DMS53 (cell line): ENCODE data around the gene MIB1.

Source experiments
- DNase-seq: peaks from one replicate; lab custom pipeline; 2025; lab: John Stamatoyannopoulos, UW

MIB1 gene

DNA sequence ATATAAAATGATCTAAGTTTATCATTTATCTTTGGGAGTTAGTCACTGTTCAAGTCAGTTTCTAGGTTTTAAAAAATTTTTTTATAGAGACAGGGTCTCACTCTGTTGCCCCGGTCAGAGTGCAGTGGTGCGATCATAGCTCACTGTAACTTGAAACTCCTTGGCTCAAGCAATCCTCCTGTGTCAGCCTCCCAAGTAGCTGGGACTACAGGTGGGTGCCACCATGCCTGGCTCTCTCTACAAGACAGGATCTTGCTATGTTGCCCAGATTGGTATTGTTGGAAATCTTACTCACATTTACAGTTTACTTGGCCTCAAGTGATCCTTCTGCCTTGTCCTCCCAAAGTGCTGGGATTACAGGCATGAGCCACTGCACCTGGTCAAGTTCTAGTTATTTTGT is 74.5 kb downstream of the MIB1 start:
- no peak for DNase-seq

DNA sequence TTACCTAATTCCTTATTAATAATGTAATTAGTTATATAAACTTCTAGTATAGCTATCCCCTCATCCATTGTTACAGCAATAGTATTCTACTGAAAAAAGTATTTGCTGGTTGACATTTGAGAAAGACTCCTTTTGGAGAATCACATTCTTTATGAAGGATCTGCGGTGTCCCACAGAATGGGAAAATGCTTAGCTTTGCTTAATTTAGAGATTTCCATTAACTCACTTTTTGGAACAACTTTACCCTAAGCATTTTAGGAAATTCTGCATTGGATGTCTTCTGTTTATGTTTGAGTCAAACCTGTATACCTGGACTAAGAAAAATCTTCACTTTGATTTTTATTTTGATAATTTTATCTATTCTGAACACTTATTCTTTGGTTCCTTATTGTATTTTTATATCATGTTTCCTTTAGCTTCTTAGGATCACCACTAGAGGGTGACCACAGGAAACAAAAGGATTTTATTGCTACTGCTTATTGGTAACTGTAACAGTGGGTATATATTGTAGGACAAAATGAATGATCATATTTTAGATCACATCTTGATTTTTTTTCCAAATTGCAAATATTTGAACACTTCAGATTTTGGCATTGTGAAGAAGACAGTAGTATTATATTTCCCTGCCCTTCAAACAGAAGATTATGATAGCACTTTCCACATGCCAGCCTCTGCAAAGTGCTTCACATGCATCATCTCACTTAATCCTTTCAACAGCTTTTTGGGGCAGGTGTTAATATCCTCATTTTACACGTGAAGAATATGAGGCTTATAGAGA is 79.6 kb downstream of the MIB1 start:
- peak; percentile 29 for DNase-seq

DNA sequence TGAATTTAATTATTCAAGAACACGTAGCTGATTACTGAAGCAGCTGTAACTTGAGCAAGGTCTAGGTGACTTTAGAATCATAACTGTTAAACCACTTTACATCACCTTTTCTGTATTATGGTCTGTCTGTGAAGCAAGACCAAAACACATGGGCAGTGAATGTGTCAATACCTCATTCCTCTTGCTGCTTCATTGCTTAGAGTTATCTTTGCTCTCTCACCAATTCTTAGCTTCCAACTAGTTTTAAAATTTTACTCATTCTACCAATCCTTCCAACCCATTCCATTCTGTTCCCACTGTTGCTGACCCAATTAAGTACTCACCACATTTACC is 80.2 kb downstream of the MIB1 start:
- DNase-seq, result no peak

DNA sequence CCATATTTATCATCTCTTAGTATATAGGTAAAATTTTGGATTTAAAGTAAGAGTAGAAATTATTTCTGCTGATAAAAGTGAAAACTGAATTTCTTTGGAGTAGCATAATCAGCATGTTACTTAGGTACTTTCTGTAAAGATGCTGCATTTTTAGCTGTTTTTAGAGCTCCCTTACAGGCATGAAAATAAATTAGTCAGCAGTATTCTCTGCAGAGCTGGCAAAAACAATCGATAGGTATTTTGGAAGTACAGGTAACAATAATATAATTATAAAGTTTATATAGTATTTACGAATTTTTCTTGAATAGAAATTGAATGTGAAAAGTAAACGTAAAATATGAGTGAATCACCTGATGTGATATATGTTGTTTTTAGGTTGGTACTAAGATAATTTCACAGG is 83.3 kb downstream of the MIB1 start:
- DNase-seq, result no peak

DNA sequence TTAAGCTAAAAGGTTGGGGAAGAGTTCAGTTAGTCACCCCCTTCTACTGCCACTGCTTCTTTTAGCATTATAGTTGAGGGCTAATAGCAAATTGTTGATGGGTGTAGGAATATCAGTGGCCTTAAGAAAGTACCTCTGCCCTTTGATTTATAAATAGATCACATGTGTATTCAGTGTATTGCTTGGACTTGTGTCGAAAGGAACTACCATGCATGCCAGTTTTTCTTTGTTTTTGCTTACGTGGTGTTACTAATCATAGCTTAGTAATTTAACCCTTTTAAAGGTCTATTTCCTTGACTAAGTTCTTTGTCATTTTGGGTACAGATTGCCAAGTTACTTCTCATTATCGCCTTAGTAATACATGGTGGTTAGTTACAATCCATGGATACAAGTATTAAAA is 85.6 kb downstream of the MIB1 start:
- DNase-seq, result no peak

GRCh38 chr18:21826641-21827302 is 86.2 kb downstream of the MIB1 start:
- no peak for DNase-seq

GRCh38 chr18:21830532-21830931 is 89.9 kb downstream of the MIB1 start:
- DNase-seq, result no peak

GRCh38 chr18:21831413-21831831 is 90.8 kb downstream of the MIB1 start:
- no peak for DNase-seq

DNA sequence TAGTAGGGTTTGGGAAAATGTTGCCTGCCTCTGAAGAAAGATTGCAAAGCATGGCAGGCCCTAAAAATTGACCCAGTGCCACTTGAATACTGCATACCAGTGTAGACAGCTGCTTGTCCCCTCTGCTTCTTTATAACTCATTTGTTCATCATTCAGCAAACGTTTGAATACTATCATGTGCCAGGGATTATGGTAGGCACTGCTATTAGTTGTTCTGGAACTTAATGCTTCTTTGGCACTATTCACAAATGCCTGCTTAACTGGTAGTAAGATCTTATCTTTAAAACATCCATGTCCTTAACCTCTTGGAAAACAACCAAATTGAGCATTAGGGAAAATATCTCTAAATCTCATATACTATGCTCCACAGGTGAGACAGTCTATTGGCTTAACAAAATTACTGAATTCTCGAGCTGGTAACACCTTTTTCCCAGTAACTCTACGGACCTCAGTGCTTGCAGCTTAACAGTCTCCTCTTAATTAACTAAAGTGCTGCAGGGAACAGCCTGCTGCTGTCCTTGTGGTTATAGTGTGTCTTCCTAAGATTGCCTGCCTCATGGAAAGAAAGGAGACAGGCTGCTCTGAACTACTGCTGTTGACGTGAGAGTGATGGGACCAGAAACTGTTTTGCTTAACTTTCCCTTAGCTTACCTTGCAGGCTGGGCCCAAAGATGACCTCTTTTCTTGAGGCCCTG is 93.2 kb downstream of the MIB1 start:
- no peak for DNase-seq

DNA sequence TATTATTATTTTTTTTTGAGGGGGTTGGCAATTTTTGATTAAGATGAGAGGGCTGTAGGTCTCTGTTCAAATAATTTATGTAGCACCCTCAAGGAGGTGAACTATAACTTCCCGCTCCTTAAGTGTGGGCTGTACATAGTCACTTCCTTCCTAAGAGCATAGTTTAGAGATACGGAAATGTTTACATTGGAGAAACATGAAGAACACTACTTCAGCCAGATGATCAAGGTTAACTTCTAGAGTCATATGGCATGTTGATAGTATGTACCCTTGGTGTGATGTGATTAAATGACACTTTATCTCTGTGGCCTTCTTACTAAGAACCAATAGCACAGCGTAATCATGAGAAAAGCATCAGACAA is 93.7 kb downstream of the MIB1 start:
- no peak for DNase-seq

DNA sequence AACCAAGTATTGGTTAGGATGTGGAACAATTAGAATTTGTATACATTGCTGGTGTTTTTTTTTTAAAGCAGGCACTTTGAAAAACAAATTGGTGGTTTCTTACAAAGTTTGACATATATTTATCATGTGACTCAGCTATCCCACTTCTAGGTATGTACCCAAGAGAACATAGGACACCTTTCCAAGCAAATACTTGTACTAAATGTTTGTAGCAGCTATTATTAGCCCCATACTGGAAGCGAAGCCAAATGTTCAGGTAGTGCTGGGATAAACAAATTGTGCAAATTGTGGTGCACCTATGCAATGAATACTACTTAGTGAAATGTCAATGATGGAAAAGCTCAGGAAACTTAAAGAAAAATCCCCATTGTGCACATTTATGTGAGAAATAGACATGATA is 101.0 kb downstream of the MIB1 start:
- no peak for DNase-seq

- DNase-seq, result no peak
Measured at GRCh38 chr18:21843341-21843740, 102.7 kb downstream of the MIB1 start.

DNA sequence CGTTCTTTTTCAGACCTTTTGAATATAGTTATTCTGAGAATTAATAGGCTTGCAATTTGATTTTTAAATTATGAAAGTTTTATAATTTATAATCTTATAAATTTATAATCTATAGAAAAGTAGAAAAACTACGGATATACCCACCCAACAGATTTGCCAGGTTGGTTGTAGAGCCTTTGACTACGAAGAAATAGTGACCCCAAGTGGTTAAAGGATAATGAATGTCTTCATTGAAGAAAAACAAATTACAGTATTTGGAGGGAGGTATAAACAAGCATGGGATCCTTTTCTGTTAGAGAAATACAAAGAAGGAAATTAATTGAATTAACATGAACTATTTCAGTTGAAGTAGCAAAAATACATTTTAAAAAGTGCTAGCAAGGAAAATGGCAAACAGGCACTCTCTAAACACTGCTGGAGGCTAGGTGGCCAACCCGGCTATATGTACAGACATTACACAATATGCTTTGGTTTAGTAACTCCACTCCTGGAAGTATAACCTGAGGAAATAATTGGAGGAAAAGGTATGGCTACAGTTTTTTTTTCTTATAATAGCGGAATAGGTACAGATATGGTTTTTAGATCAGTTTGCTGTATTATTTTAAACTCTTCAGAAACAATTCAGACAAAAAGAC is 110.9 kb downstream of the MIB1 start:
- DNase-seq, result no peak

- DNase-seq, result no peak
Measured at GRCh38 chr18:21853016-21853415, 112.4 kb downstream of the MIB1 start.

- DNase-seq, result no peak
Measured at GRCh38 chr18:21853775-21854552, 113.4 kb downstream of the MIB1 start.

DNA sequence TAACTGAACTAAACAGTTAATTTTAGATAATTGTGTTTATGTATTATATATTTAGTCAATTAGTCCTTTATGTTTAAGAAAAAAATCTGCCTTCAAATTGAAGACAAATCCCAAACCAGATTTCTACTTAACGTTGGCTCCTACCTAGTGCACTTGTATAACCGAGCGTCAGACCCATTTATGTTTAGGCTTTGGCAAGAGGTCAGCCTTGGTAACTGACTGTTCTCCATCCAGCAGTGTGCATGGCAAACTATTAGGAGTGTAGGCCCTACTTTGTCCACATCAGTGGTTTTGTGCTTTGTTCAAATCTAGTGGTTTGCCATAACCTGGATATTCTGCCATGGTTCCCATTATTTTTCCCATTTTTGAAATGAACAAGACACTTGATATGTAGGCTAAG is 114.8 kb downstream of the MIB1 start:
- DNase-seq, result no peak

DNA sequence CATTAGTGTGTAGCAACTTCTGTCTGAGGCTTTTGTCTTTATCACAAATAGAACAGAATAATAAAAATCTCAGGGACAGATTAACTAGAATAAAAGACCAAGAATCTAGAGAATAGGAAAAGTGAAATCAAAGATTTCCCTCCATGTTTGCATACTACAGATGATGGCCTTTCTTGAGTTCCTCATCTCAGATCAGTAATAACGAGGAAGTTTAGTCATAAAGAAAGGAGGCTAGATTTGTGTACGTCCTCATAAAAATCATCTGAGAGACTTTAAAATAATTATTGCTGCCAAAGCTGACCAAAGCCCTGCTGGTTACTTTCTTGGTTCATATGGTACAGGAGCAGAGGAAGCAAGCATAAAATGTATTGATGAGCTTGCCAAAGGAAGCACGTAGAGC is 117.3 kb downstream of the MIB1 start:
- DNase-seq, result no peak

GRCh38 chr18:21858544-21858943 is 118.0 kb downstream of the MIB1 start:
- DNase-seq, result no peak

DNA sequence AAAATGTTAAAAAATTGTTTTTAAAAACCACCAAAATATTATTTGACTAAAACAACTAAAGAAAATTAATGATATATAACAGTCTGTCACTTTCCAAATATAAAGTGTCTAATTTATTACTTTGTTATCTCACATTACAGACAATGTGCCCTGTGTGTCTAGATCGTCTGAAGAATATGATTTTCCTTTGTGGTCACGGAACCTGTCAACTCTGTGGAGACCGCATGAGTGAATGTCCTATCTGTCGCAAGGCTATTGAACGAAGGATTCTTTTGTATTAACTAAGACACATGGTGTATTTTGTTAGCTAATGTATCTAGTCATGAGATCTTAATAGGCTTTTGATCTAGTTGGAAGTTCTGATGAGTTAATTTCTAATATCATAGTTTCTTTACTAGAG is 123.8 kb downstream of the MIB1 start:
- DNase-seq, result no peak

DNA sequence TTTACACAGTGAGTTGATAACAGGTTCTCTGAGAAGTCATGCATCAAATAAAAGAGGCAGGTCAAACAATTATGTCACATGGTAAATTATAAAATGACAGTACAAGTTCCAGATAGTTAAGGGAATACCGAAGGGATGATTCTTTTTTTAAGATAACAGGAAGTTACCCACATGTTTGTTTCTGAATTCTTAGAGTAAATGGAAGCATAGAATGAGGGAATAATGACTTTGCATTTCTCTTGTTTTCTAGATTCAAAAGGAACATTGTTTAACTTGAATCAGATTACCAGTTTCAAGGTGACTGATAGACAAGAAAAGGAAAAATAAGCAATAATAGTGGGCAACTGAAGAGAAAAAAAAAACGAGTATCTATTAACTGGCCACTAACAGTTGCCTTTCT is 124.5 kb downstream of the MIB1 start:
- no peak for DNase-seq

GRCh38 chr18:21868770-21869169 is 128.2 kb downstream of the MIB1 start:
- DNase-seq, result no peak

GRCh38 chr18:21889570-21889969 is 149.0 kb downstream of the MIB1 start:
- DNase-seq, result no peak
